SU-DHL-6 (cell line): ENCODE measurements around the gene TXN2.

ENCODE experiments used
- H2AFZ ChIP-seq: fragments of 200-600 bp; sonication (generic); 2 replicates; pipeline ENCODE4 v1.6.1; 2014; ENCODE audit warnings: low read depth, mild to moderate bottlenecking, moderate library complexity, mixed read lengths, antibody characterized with exemption, low read length; ENCODE audit not compliant: severe bottlenecking
- H3F3A ChIP-seq: fragments of 200-600 bp; shearing (Covaris generic); 2 replicates; pipeline ENCODE4 v1.6.0; 2016; ENCODE audit warnings: antibody characterized with exemption, mild to moderate bottlenecking; ENCODE audit not compliant: insufficient read depth
- H3K27ac ChIP-seq: fragments of 200-600 bp; sonication (generic); 2 replicates; pipeline ENCODE4 v1.5.1; 2016; ENCODE audit warnings: low read depth, mild to moderate bottlenecking, low read length, moderate library complexity, mixed read lengths
- H3K27me3 ChIP-seq: fragments of 200-600 bp; sonication (generic), shearing (Covaris generic); 2 replicates; pipeline ENCODE4 v1.6.0; 2014; ENCODE audit warnings: mild to moderate bottlenecking, low read length
- H3K36me3 ChIP-seq: fragments of 200-600 bp; sonication (generic); 2 replicates; pipeline ENCODE4 v1.6.1; 2014; ENCODE audit warnings: mild to moderate bottlenecking, low read length, mixed read lengths
- H3K4me2 ChIP-seq: fragments of 300-600, 200-600 bp; shearing (Covaris generic), sonication (generic); 2 replicates; pipeline ENCODE4 v1.6.0; 2014; ENCODE audit warnings: low read length, low read depth, mild to moderate bottlenecking; ENCODE audit not compliant: poor library complexity, severe bottlenecking
- H3K4me3 ChIP-seq: fragments of 200-600 bp; sonication (generic); 2 replicates; pipeline ENCODE4 v1.5.1; 2014; ENCODE audit warnings: antibody characterized with exemption, low read length, mild to moderate bottlenecking, mixed read lengths; ENCODE audit not compliant: insufficient read depth, poor library complexity, severe bottlenecking
- H3K79me2 ChIP-seq: fragments of 200-600 bp; sonication (generic); 2 replicates; pipeline ENCODE4 v1.6.1; 2014; ENCODE audit warnings: mild to moderate bottlenecking, low read length, moderate library complexity; ENCODE audit not compliant: insufficient read depth
- H3K9ac ChIP-seq: fragments of 200-600 bp; sonication (generic); 2 replicates; pipeline ENCODE4 v1.7.0; 2014; ENCODE audit warnings: mild to moderate bottlenecking, low read length
- H3K9me2 ChIP-seq: fragments of 200-600 bp; sonication (generic); replicated peaks from 2 replicates; pipeline ENCODE4 v1.6.1; 2014; ENCODE audit warnings: low read length; ENCODE audit not compliant: insufficient read depth
- H3K9me3 ChIP-seq: fragments of 200-600 bp; sonication (generic); 2 replicates; pipeline ENCODE4 v1.6.1; 2014; ENCODE audit warnings: low read length, mixed read lengths; ENCODE audit not compliant: insufficient read depth
- H4K20me1 ChIP-seq: fragments of 200-600 bp; sonication (generic); 2 replicates; pipeline ENCODE4 v1.6.1; 2014; ENCODE audit warnings: low read depth, mild to moderate bottlenecking, antibody characterized with exemption, low read length, moderate library complexity, mixed read lengths
- CTCF ChIP-seq: fragments of 200-600 bp; sonication (generic); IDR thresholded peaks from one replicate; pipeline ENCODE4 v1.5.1; 2017; ENCODE audit warnings: antibody characterized with exemption, mild to moderate bottlenecking, low read length, moderate library complexity; ENCODE audit not compliant: insufficient read depth, poor library complexity, severe bottlenecking
- EZH2phosphoT487 ChIP-seq: fragments of 200-600 bp; sonication (generic), shearing (Covaris generic); conservative IDR thresholded peaks from 2 replicates; pipeline ENCODE4 v1.6.1; 2018; ENCODE audit warnings: mild to moderate bottlenecking, antibody characterized with exemption, low read length, moderate library complexity, mixed read lengths

The TXN2 gene

GRCh38 chr22:36433318-36434231, 47.9 kb downstream of the TXN2 start:
- Histone ChIP-seq H3K27ac (no peak overlapping the region), H2AFZ (no peak overlapping the region), H4K20me1 (no peaks in the 10 kb centered on the region), H3K4me3 (no peak overlapping the region), H3K27me3 (no peaks in the 10 kb centered on the region), H3F3A (no peaks in the 10 kb centered on the region), H3K79me2 (no peaks in the 10 kb centered on the region), H3K36me3 (no peaks in the 10 kb centered on the region), H3K9me3 (no peaks in the 10 kb centered on the region), H3K9ac (no peak overlapping the region), H3K4me2 (no peak overlapping the region), H3K9me2 (no peaks in the 10 kb centered on the region)
- TF ChIP-seq EZH2phosphoT487: no peak
- TF ChIP-seq CTCF: no peak

DNA sequence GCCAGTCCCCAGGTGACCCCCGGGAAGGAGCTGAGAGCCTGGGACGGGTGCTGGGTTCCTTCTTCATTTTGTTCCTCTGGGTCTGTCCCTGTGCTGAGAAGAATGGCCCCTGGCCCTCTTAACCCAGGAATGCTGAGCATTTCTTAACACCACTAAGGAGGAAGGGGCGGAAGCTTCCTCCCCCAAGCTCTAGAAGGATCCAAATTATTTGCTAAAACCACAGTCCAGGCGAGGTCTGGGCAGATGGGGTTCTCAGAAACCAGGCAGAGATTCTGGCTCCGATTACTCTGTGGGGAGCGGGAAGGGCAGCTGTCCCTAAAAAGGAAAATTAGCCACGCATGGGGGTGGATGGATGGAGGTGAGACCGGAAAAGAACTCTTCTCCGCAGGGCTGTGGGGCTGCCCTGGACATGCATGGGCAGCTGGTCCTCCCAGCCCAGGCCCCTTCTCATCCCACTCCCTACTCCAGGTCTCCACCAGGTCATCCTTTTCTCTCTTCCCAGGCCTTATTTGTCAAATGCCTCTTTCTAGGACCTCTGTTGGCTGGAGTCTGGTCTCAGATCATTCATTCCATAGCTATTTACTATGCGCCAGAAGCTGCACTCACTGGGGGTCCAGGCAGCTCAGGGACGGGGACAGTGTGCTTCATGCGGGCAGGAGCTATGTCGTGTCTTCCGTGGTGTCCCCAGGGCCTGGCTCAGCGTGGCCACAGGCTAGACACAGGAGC, 48.7 kb downstream of the TXN2 start:
- H3K27ac ChIP-seq: no peak overlapping the region

DNA sequence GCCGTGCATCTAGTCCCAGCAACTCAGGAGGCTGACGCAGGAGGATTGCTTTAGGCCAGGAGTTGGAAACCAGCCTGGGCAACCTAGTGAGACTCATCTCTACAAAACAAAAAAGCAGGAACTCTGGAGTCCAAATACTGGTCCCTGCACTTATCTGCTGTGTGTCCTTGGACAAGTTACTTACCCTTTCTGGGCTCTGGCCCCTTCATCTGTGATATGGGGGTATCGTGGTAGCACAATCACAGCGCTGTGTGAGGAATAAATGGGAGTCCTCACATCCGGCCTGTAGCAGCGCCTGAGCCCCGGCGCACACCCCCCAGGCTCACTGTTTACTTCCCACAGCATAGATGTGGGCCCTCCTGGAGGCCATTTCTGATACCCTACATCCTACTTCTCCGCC, 49.5 kb downstream of the TXN2 start:
- Histone ChIP-seq H3K4me3 (no peak overlapping the region), H2AFZ (no peak overlapping the region), H3K27me3 (no peaks in the 10 kb centered on the region), H3F3A (no peaks in the 10 kb centered on the region), H3K27ac (no peak overlapping the region), H3K9me3 (no peaks in the 10 kb centered on the region), H3K36me3 (no peaks in the 10 kb centered on the region), H3K9ac (no peak overlapping the region), H3K79me2 (no peaks in the 10 kb centered on the region), H3K4me2 (no peak overlapping the region), H3K9me2 (no peaks in the 10 kb centered on the region), H4K20me1 (no peaks in the 10 kb centered on the region)
- TF ChIP-seq CTCF (no peak), EZH2phosphoT487 (no peak)

More for the DNA sequence above, 48.7 kb downstream of the TXN2 start:
- Histone ChIP-seq H3K4me2 (no peak overlapping the region), H3K9me3 (no peaks in the 10 kb centered on the region), H3K9me2 (no peaks in the 10 kb centered on the region), H3K36me3 (no peaks in the 10 kb centered on the region), H3K4me3 (no peak overlapping the region), H3K79me2 (no peaks in the 10 kb centered on the region), H3F3A (no peaks in the 10 kb centered on the region), H3K27me3 (no peaks in the 10 kb centered on the region), H4K20me1 (no peaks in the 10 kb centered on the region), H3K9ac (no peak overlapping the region), H2AFZ (no peak overlapping the region)
- TF ChIP-seq CTCF (no peak), EZH2phosphoT487 (no peak)
